ENCODE data around the gene ZNF609.

The ZNF609 gene

DNA sequence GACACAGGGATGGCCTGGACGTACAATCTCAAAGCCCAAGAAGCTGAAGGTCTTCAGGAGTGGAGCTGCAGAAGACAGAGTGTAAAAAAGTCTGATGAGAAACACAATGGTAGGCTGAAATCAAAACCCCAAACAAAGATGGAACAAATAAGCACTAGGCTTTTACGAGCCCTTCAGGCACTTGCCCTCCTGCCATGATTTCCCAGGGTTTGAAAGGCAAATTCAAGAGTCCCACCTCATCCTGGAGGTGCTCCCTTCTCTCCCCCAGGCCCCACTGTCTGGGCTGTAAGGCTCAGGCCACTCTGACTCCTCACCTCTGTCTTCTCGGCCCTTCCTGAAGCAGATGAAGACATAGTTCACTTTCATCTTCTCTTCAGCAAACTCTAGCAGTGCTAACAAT lies 228.4 kb downstream of the ZNF609 start:
- H3K27ac ChIP-seq = no peak overlapping the region

DNA sequence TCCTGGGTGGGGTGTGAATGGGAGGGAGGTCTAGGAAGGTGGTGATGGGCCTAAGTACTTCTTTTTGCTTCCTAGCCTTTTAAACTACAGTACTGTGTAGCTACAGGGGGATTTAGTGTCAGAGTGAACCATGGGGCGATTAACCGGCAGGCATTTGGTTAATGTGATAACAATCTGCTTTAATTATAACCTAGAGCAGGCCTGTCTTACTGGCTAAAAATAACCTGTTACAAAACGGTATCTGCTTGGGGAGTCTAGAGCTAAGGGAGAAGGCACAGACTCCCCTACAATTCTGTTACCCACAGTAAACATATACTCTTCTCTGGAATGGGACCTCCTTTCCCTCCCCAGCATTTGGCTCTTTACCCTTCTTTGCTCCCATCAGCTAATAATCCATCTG lies 229.6 kb downstream of the ZNF609 start:
- Histone ChIP-seq H3K36me3 (ENCODE audit: insufficient read depth, low read length) (peaks cover 53% of the 10 kb centered on the region), H3K27ac (no peak overlapping the region), H3K9me3 (ENCODE audit: low read depth, low read length) (no peaks in the 10 kb centered on the region), H3K4me3 (no peak overlapping the region), H3K9ac (ENCODE audit: insufficient read length) (no peak overlapping the region)
- DNase-seq (ENCODE audit: low read depth, low spot score) = no peak
- TF ChIP-seq FOXP2 (optimal IDR thresholded peaks at IDR 0.05; ENCODE audit: control extremely low read depth, extremely low read length, insufficient read depth) (no peak), POLR2AphosphoS5 (IDR thresholded peaks at IDR 0.05; ENCODE audit: borderline replicate concordance, low read depth, low read length) (no peak), EZH2 (IDR thresholded peaks at IDR 0.05) (no peak)

More for the DNA sequence above, 228.4 kb downstream of the ZNF609 start:
- H3K4me3 ChIP-seq = no peak overlapping the region
- TF ChIP-seq EZH2 (IDR thresholded peaks at IDR 0.05) (no peak), FOXP2 (optimal IDR thresholded peaks at IDR 0.05; ENCODE audit: control extremely low read depth, extremely low read length, insufficient read depth) (no peak), POLR2AphosphoS5 (IDR thresholded peaks at IDR 0.05; ENCODE audit: borderline replicate concordance, low read depth, low read length) (no peak)
- H3K36me3 ChIP-seq (ENCODE audit: insufficient read depth, low read length) = peaks cover 54% of the 10 kb centered on the region
- H3K9ac ChIP-seq (ENCODE audit: insufficient read length) = no peak overlapping the region
- no peak for DNase-seq (ENCODE audit: low read depth, low spot score)
- no peaks in the 10 kb centered on the region for H3K9me3 ChIP-seq (ENCODE audit: low read depth, low read length)

DNA sequence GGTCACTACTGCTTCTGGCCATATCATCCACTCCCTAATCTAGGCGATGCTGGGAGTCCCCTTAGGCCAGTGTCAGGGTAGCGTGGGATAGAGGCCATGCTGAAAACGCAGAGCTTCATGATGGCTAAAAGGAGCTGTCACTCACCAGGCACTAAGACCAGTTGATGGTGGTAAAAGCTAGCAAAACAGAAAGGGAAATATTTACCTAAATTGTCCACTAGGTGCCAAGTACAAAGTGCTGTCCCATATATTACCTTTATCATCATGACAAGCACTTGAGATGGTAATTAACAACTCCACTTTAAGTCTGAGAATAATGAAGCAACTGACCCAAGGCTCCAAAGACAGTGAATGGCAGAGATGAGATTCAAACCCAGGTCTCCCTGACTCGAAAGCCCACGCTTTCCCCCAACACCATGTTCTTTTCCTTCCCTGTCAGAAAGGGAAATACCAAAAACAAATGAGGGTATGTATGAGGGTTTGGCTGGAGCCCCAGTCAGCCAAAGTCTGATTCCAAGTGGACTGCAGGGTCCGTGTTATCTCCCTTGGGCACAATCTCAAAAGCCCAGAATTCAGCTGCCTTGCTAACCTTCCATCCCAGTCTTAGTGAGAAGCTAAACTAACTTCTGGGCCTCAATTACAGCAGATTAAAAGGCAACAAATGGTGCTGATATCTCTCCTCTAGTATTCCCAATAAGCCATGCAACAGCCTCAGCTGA lies 230.4 kb downstream of the ZNF609 start:
- peaks cover 57% of the 10 kb centered on the region for H3K36me3 ChIP-seq (ENCODE audit: insufficient read depth, low read length)
- no peak overlapping the region for H3K9ac ChIP-seq (ENCODE audit: insufficient read length)
- no peak for DNase-seq (ENCODE audit: low read depth, low spot score)
- no peaks in the 10 kb centered on the region for H3K9me3 ChIP-seq (ENCODE audit: low read depth, low read length)
- TF ChIP-seq EZH2 (IDR thresholded peaks at IDR 0.05) (no peak), FOXP2 (optimal IDR thresholded peaks at IDR 0.05; ENCODE audit: control extremely low read depth, extremely low read length, insufficient read depth) (no peak), POLR2AphosphoS5 (IDR thresholded peaks at IDR 0.05; ENCODE audit: borderline replicate concordance, low read depth, low read length) (no peak)
- H3K27ac ChIP-seq = no peak overlapping the region
- H3K4me3 ChIP-seq = no peak overlapping the region

DNA sequence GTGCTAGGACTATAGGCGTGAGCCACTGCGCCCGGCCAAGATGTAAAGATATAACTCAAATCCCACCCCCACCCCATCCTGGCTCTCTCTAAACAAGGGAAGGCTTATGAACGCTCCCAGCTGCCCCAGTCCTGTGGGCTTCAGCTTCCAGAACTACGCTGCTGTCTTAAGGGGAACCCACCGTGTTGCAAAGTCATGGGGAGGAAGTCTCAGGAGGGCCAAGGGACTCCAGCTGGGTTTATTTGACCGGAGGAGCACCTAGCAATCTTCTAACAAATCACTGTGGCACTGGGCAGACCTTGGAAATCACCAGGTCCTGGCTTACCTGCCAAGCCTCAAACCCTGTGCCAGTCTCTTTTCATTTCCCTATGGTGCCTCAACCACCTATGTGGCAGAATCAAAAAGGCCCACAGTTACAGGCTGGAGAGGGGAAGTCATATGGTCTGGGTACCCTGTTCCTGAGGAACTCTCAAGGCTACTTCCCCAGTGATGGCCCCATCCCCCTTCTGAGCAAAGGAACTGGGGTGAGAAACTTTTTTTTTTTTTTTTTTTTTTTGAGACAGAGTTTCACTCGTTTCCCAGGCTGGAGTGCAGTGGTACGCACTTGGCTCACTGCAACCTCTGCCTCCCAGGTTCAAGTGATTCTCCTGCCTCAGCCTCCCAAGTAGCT lies 231.7 kb downstream of the ZNF609 start:
- DNase-seq (ENCODE audit: low read depth, low spot score) = no peak
- Histone ChIP-seq H3K27ac (no peak overlapping the region), H3K9ac (ENCODE audit: insufficient read length) (no peak overlapping the region), H3K4me3 (no peak overlapping the region), H3K36me3 (ENCODE audit: insufficient read depth, low read length) (peaks cover 49% of the 10 kb centered on the region), H3K9me3 (ENCODE audit: low read depth, low read length) (no peaks in the 10 kb centered on the region)
- TF ChIP-seq POLR2AphosphoS5 (IDR thresholded peaks at IDR 0.05; ENCODE audit: borderline replicate concordance, low read depth, low read length) (0 out of 2 replicates have a peak, but pooled peaks have one; percentile 11), FOXP2 (optimal IDR thresholded peaks at IDR 0.05; ENCODE audit: control extremely low read depth, extremely low read length, insufficient read depth) (no peak), EZH2 (IDR thresholded peaks at IDR 0.05) (no peak)

DNA sequence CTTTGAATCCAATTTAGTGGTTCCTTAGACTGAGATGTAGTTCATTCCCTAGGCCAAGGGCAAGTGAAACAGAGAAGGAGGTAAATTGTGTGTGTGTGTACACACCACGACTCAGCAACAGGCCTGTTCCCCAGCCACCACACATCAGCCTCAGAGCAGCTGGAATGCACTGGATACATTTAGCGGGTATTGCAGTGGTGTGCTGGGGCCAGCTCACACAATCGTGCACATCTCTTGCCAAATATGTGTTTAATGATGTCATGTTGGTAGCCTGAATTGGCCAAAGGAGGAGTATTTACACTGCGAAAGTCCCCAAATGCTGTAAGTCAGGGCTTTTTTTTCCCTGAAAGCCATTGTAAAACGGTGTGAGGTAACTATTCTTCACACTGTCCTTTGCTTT lies 232.8 kb downstream of the ZNF609 start:
- H3K9ac ChIP-seq (ENCODE audit: insufficient read length) = no peak overlapping the region
- H3K36me3 ChIP-seq (ENCODE audit: insufficient read depth, low read length) = peaks cover 38% of the 10 kb centered on the region
- no peaks in the 10 kb centered on the region for H3K9me3 ChIP-seq (ENCODE audit: low read depth, low read length)
- TF ChIP-seq FOXP2 (optimal IDR thresholded peaks at IDR 0.05; ENCODE audit: control extremely low read depth, extremely low read length, insufficient read depth) (no peak), POLR2AphosphoS5 (IDR thresholded peaks at IDR 0.05; ENCODE audit: borderline replicate concordance, low read depth, low read length) (0 out of 2 replicates have a peak, but pooled peaks have one; percentile 4), EZH2 (IDR thresholded peaks at IDR 0.05) (no peak)
- DNase-seq (ENCODE audit: low read depth, low spot score) = no peak
- no peak overlapping the region for H3K27ac ChIP-seq
- no peak overlapping the region for H3K4me3 ChIP-seq

DNA sequence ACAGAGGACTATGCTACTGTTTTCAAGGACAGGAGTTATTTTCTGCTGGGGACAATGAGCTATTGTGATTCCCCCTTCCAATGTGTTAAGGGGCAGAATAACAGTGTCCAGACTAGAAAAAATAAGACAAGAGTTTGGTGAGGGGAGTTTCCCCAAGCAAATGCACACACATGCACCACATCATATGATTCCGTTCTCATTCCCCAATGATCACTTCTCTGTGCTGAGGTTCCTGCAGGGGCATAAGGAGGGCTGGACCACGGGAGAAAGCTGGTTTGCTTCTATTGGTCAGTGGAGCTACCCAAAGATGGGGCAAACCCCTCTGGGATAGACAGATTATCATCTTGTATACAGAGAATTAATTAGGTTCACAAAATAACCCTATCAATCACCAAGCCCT lies 234.4 kb downstream of the ZNF609 start:
- Histone ChIP-seq H3K27ac (no peak overlapping the region), H3K9me3 (ENCODE audit: low read depth, low read length) (no peaks in the 10 kb centered on the region), H3K36me3 (ENCODE audit: insufficient read depth, low read length) (peaks cover 25% of the 10 kb centered on the region), H3K4me3 (no peak overlapping the region), H3K9ac (ENCODE audit: insufficient read length) (no peak overlapping the region)
- TF ChIP-seq POLR2AphosphoS5 (IDR thresholded peaks at IDR 0.05; ENCODE audit: borderline replicate concordance, low read depth, low read length) (no peak), FOXP2 (optimal IDR thresholded peaks at IDR 0.05; ENCODE audit: control extremely low read depth, extremely low read length, insufficient read depth) (no peak), EZH2 (IDR thresholded peaks at IDR 0.05) (no peak)
- no peak for DNase-seq (ENCODE audit: low read depth, low spot score)

DNA sequence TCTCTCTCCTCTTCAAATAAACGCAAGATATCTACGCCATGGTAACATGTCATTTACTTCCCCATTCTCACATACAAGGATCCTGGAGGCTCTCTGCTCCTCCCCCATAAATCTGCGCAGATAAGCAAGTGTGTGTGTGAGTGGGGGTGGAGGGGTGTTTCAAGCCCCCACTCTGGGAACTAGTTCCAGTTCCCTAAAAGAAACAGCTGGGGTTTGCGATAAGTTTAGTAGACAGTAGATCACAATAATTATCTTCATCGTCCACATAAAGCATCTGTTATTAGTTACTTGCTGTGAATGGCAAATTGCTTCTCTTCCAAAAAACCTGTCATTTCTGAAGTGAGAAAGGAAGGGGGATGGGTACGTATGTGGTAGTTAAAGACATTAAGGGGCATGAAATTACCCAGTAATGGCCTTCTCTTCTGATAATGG lies 235.2 kb downstream of the ZNF609 start:
- DNase-seq (ENCODE audit: low read depth, low spot score) = no peak
- Histone ChIP-seq H3K4me3 (no peak overlapping the region), H3K36me3 (ENCODE audit: insufficient read depth, low read length) (peaks cover 18% of the 10 kb centered on the region), H3K9me3 (ENCODE audit: low read depth, low read length) (no peaks in the 10 kb centered on the region), H3K27ac (no peak overlapping the region), H3K9ac (ENCODE audit: insufficient read length) (no peak overlapping the region)
- TF ChIP-seq EZH2 (IDR thresholded peaks at IDR 0.05) (no peak), FOXP2 (optimal IDR thresholded peaks at IDR 0.05; ENCODE audit: control extremely low read depth, extremely low read length, insufficient read depth) (no peak), POLR2AphosphoS5 (IDR thresholded peaks at IDR 0.05; ENCODE audit: borderline replicate concordance, low read depth, low read length) (no peak)

DNA sequence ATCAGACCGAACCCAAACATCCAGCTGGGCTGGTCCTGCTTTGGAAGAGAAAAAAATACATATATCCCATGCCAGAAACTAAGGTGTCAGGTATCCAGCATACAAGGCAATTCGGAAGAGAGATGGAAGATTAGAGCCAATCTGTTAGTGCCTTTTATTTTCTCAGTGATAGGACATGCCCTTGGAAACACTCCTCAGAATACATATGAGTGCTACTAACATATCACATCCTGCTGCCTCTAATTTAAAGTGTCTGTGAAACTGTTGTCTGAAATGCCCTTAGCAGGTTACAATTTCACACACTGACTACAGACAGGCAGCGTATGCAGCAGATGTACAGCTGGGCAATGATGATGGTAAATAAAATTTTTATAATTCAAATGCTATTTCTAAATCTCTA lies 236.1 kb downstream of the ZNF609 start:
- Histone ChIP-seq H3K4me3 (no peak overlapping the region), H3K27ac (no peak overlapping the region), H3K9ac (ENCODE audit: insufficient read length) (no peak overlapping the region), H3K36me3 (ENCODE audit: insufficient read depth, low read length) (peaks cover 13% of the 10 kb centered on the region), H3K9me3 (ENCODE audit: low read depth, low read length) (no peaks in the 10 kb centered on the region)
- no peak for DNase-seq (ENCODE audit: low read depth, low spot score)
- TF ChIP-seq POLR2AphosphoS5 (IDR thresholded peaks at IDR 0.05; ENCODE audit: borderline replicate concordance, low read depth, low read length) = no peak
- TF ChIP-seq FOXP2 (optimal IDR thresholded peaks at IDR 0.05; ENCODE audit: control extremely low read depth, extremely low read length, insufficient read depth) = no peak
- no peak for TF ChIP-seq EZH2 (IDR thresholded peaks at IDR 0.05)

All from SK-N-MC (cell line).